Smooth muscle cell (in vitro differentiated cells): ENCODE measurements around the gene EML4. TPM values are rescaled to one million over a fixed set of nuclear protein-coding genes. Genes with fewer than 3 reads are reported as not detected.

Experiments used
- DNase-seq: peaks from one replicate; lab custom pipeline; 2025; ENCODE audit not compliant: unreplicated experiment; lab: John Stamatoyannopoulos, UW
- H2AFZ ChIP-seq: fragments of 200-600 bp; sonication (generic); 2 replicates; pipeline ENCODE4 v1.6.0; 2016; ENCODE audit warnings: antibody characterized with exemption, low read depth, mild to moderate bottlenecking
- H3F3A ChIP-seq: fragments of 200-600 bp; sonication (generic); 2 replicates; pipeline ENCODE4 v1.6.0; 2017; ENCODE audit warnings: antibody characterized with exemption, low read depth
- H3K27ac ChIP-seq: fragments of 200-600 bp; sonication (generic); 2 replicates; pipeline ENCODE4 v1.5.1; 2016; ENCODE audit warnings: low read depth, mild to moderate bottlenecking
- H3K27me3 ChIP-seq: fragments of 200-600 bp; sonication (generic); 2 replicates; pipeline ENCODE4 v1.6.1; 2016; ENCODE audit warnings: low read depth, mild to moderate bottlenecking
- H3K36me3 ChIP-seq: fragments of 200-600 bp; sonication (generic); 2 replicates; pipeline ENCODE4 v1.5.1; 2016; ENCODE audit warnings: low read depth
- H3K4me1 ChIP-seq: fragments of 200-600 bp; sonication (generic); 2 replicates; pipeline ENCODE4 v1.5.1; 2016; ENCODE audit warnings: low read depth
- H3K4me2 ChIP-seq: fragments of 200-600 bp; sonication (generic); 2 replicates; pipeline ENCODE4 v1.6.0; 2016; ENCODE audit warnings: mild to moderate bottlenecking
- H3K4me3 ChIP-seq: fragments of 200-600 bp; sonication (generic); 2 replicates; pipeline ENCODE4 v1.5.1; 2016; ENCODE audit warnings: mild to moderate bottlenecking
- H3K79me2 ChIP-seq: fragments of 200-600 bp; sonication (generic); 2 replicates; pipeline ENCODE4 v1.6.0; 2016; ENCODE audit warnings: low read depth, mild to moderate bottlenecking
- H3K9ac ChIP-seq: fragments of 200-600 bp; sonication (generic); 2 replicates; pipeline ENCODE4 v1.6.0; 2016; ENCODE audit warnings: low read depth
- H3K9me3 ChIP-seq: fragments of 200-600 bp; sonication (generic); replicated peaks from 2 replicates; pipeline ENCODE4 v1.5.1; 2016; ENCODE audit warnings: low read depth
- H4K20me1 ChIP-seq: fragments of 200-600 bp; sonication (generic); 2 replicates; pipeline ENCODE4 v1.6.0; 2016; ENCODE audit warnings: low read depth
- CTCF ChIP-seq: fragments of 200-600 bp; sonication (generic); IDR thresholded peaks from 2 replicates; pipeline ENCODE4 v1.5.1; 2017; ENCODE audit warnings: borderline replicate concordance, mild to moderate bottlenecking, antibody characterized with exemption; ENCODE audit not compliant: insufficient read depth, poor library complexity, severe bottlenecking
- WGBS: methylation state at CpG from one replicate; pipeline ENCODE4 v1.1.7; 2016; ENCODE audit warnings: low lambda C conversion rate; 5-methylcytosine and 5-hydroxymethylcytosine counted together
- polyA plus RNA-seq: library from polyadenylated mRNA; unstranded; fragments of >200 nt; fragmentation: Nextera tagmentation; extraction: Ambion mirVana; gene quantifications from 2 replicates; pipeline ENCODE4 v1.2.1, GENCODE V29; 2016
- total RNA-seq: library from RNA; depleted of rRNA; stranded (reverse); fragments of >200 nt; gene quantifications from 2 replicates; pipeline ENCODE4 v1.2.3, GENCODE V29; 2014

EML4 gene
- total and polyA plus RNA-seq, 2 experiments from 2014 or later, result 33.6 to 46.2 TPM

DNA sequence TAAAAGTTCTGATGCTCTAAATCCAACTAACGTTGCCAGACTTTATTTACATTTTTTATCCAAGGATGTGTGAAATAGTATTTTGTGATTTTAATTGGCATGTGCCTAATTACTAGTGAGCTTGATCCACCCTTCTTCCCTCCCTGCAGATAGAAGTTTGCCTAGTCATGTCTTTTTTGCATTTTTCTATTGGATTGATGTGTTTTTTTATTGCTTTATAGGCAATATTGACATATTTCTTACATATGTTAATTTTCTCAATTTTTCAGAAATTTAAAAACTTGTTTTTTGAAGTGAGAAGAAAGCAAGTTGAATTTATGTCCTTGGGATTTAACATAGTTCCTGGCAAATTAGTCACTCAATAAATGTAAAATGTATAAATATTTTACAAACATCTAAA, 56.4 kb downstream of the EML4 start:
- WGBS, result 78% methylated on average over 1 of the region's 1 CpG
- H3K4me2 ChIP-seq, result no peak overlapping the region
- no peak overlapping the region for H3K27ac ChIP-seq
- H3K4me3 ChIP-seq, result no peak overlapping the region
- H3K9ac ChIP-seq, result no peak overlapping the region
- H3K27me3 ChIP-seq, result no peaks in the 10 kb centered on the region
- H3K9me3 ChIP-seq, result no peaks in the 10 kb centered on the region
- H4K20me1 ChIP-seq, result peaks cover 19% of the 10 kb centered on the region
- H2AFZ ChIP-seq, result no peak overlapping the region
- H3K79me2 ChIP-seq, result peaks cover 89% of the 10 kb centered on the region
- TF ChIP-seq CTCF, result no peak
- no peak for DNase-seq
- no peaks in the 10 kb centered on the region for H3F3A ChIP-seq
- no peaks in the 10 kb centered on the region for H3K36me3 ChIP-seq
- H3K4me1 ChIP-seq, result peaks cover 5% of the 10 kb centered on the region

DNA sequence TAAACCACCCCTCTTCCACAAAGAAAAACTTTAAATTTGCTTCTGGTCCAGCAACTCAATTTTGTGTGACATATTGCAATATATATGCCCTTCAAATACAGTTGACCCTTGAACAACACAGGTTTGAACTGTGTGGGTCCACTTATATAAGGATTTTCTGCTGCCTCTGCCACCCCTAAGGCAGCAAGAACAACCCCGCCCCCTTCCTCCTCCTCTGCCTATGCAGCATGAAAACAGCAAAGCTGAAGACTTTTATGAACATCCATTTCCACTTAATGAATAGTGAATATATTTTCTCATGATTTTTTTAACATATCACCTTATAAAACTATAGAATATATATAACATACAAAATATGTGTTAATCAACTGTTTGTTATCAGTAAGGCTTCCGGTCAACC, 58.3 kb downstream of the EML4 start:
- H3K27me3 ChIP-seq, result no peaks in the 10 kb centered on the region
- peaks cover 9% of the 10 kb centered on the region for H3K4me1 ChIP-seq
- H3K36me3 ChIP-seq, result no peaks in the 10 kb centered on the region
- H3F3A ChIP-seq, result no peaks in the 10 kb centered on the region
- no peak overlapping the region for H3K4me3 ChIP-seq
- whole genome bisulfite sequencing, result 97% methylated on average over 2 of the region's 2 CpGs
- no peak overlapping the region for H3K27ac ChIP-seq
- no peak overlapping the region for H3K4me2 ChIP-seq
- peaks cover 96% of the 10 kb centered on the region for H3K79me2 ChIP-seq
- no peaks in the 10 kb centered on the region for H3K9me3 ChIP-seq
- H3K9ac ChIP-seq, result no peak overlapping the region
- peaks cover 14% of the 10 kb centered on the region for H4K20me1 ChIP-seq
- H2AFZ ChIP-seq, result no peak overlapping the region
- DNase-seq, result no peak
- no peak for TF ChIP-seq CTCF

DNA sequence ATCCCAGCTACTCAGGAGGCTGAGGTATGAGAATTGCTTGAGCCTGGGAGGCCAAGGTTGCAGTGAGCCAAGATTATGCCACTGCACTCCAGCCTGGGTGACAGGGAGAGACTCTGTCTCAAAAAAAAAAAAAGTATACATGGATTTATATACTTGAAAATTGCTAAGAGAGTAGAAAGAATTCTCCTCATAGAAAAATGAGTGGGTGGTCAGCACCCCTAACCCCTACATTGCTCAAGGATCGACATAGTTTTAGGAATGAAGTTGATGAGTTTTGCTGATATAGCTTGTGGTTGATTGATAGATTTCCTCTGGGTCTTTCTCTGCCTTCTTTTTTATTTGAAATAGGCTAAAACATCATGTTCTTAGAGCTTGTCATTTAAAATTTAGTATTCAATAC, 58.9 kb downstream of the EML4 start:
- no peak for TF ChIP-seq CTCF
- peaks cover 96% of the 10 kb centered on the region for H3K79me2 ChIP-seq
- 84% methylated on average over 1 of the region's 1 CpG for WGBS

DNA sequence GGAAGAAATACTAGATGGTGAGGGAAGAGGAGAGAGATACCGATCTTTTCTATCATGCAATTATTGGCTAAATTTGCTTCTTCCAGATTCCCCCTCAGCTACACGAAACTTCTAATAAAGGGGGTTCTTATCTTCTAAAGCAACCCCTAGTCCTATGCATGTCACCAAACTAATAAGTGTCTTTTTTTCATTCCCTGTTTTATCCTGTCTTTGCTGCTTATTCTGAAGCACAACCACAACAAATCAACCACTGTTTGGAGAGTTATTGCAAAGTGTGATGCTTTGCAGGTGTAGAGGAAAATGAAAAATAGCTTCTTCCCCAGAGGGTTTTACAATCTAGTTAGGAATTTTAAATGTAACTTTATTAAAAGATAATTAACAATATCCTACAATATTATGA, 60.8 kb downstream of the EML4 start:
- WGBS, result 91% methylated on average over 2 of the region's 2 CpGs
- Histone ChIP-seq H3K4me3 (no peak overlapping the region), H4K20me1 (peaks cover 5% of the 10 kb centered on the region), H3K79me2 (peaks cover 80% of the 10 kb centered on the region), H2AFZ (no peak overlapping the region), H3K27me3 (no peaks in the 10 kb centered on the region), H3K9me3 (no peaks in the 10 kb centered on the region), H3K4me2 (no peak overlapping the region), H3K27ac (no peak overlapping the region), H3K36me3 (no peaks in the 10 kb centered on the region), H3K9ac (no peak overlapping the region), H3F3A (no peaks in the 10 kb centered on the region), H3K4me1 (peaks cover 11% of the 10 kb centered on the region)
- no peak for DNase-seq
- TF ChIP-seq CTCF, result no peak

More for the DNA sequence above, 58.9 kb downstream of the EML4 start:
- DNase-seq, result no peak
- Histone ChIP-seq H3K9ac (no peak overlapping the region), H3K4me2 (no peak overlapping the region), H3K36me3 (no peaks in the 10 kb centered on the region), H3K27ac (no peak overlapping the region), H3K4me1 (peaks cover 7% of the 10 kb centered on the region), H3K27me3 (no peaks in the 10 kb centered on the region), H3K4me3 (no peak overlapping the region), H4K20me1 (peaks cover 14% of the 10 kb centered on the region), H3F3A (no peaks in the 10 kb centered on the region), H3K9me3 (no peaks in the 10 kb centered on the region), H2AFZ (no peak overlapping the region)
